Smooth muscle cell (in vitro differentiated cells): ENCODE results near the gene RBPJL. TPM values are rescaled to one million over a fixed set of nuclear protein-coding genes. Genes with fewer than 3 reads are reported as not detected.

Experiments used
- DNase-seq: peaks from one replicate; lab custom pipeline; 2025; ENCODE audit not compliant: unreplicated experiment; lab: John Stamatoyannopoulos, UW
- H2AFZ ChIP-seq: fragments of 200-600 bp; sonication (generic); 2 replicates; pipeline ENCODE4 v1.6.0; 2016; ENCODE audit warnings: antibody characterized with exemption, low read depth, mild to moderate bottlenecking
- H3F3A ChIP-seq: fragments of 200-600 bp; sonication (generic); 2 replicates; pipeline ENCODE4 v1.6.0; 2017; ENCODE audit warnings: antibody characterized with exemption, low read depth
- H3K27ac ChIP-seq: fragments of 200-600 bp; sonication (generic); 2 replicates; pipeline ENCODE4 v1.5.1; 2016; ENCODE audit warnings: low read depth, mild to moderate bottlenecking
- H3K27me3 ChIP-seq: fragments of 200-600 bp; sonication (generic); 2 replicates; pipeline ENCODE4 v1.6.1; 2016; ENCODE audit warnings: low read depth, mild to moderate bottlenecking
- H3K36me3 ChIP-seq: fragments of 200-600 bp; sonication (generic); 2 replicates; pipeline ENCODE4 v1.5.1; 2016; ENCODE audit warnings: low read depth
- H3K4me1 ChIP-seq: fragments of 200-600 bp; sonication (generic); 2 replicates; pipeline ENCODE4 v1.5.1; 2016; ENCODE audit warnings: low read depth
- H3K4me2 ChIP-seq: fragments of 200-600 bp; sonication (generic); 2 replicates; pipeline ENCODE4 v1.6.0; 2016; ENCODE audit warnings: mild to moderate bottlenecking
- H3K4me3 ChIP-seq: fragments of 200-600 bp; sonication (generic); 2 replicates; pipeline ENCODE4 v1.5.1; 2016; ENCODE audit warnings: mild to moderate bottlenecking
- H3K79me2 ChIP-seq: fragments of 200-600 bp; sonication (generic); 2 replicates; pipeline ENCODE4 v1.6.0; 2016; ENCODE audit warnings: low read depth, mild to moderate bottlenecking
- H3K9ac ChIP-seq: fragments of 200-600 bp; sonication (generic); 2 replicates; pipeline ENCODE4 v1.6.0; 2016; ENCODE audit warnings: low read depth
- H3K9me3 ChIP-seq: fragments of 200-600 bp; sonication (generic); replicated peaks from 2 replicates; pipeline ENCODE4 v1.5.1; 2016; ENCODE audit warnings: low read depth
- H4K20me1 ChIP-seq: fragments of 200-600 bp; sonication (generic); 2 replicates; pipeline ENCODE4 v1.6.0; 2016; ENCODE audit warnings: low read depth
- CTCF ChIP-seq: fragments of 200-600 bp; sonication (generic); IDR thresholded peaks from 2 replicates; pipeline ENCODE4 v1.5.1; 2017; ENCODE audit warnings: borderline replicate concordance, mild to moderate bottlenecking, antibody characterized with exemption; ENCODE audit not compliant: insufficient read depth, poor library complexity, severe bottlenecking
- WGBS: methylation state at CpG from one replicate; pipeline ENCODE4 v1.1.7; 2016; ENCODE audit warnings: low lambda C conversion rate; 5-methylcytosine and 5-hydroxymethylcytosine counted together
- polyA plus RNA-seq: library from polyadenylated mRNA; unstranded; fragments of >200 nt; fragmentation: Nextera tagmentation; extraction: Ambion mirVana; gene quantifications from 2 replicates; pipeline ENCODE4 v1.2.1, GENCODE V29; 2016
- total RNA-seq: library from RNA; depleted of rRNA; stranded (reverse); fragments of >200 nt; gene quantifications from 2 replicates; pipeline ENCODE4 v1.2.3, GENCODE V29; 2014

RBPJL gene, protein sequence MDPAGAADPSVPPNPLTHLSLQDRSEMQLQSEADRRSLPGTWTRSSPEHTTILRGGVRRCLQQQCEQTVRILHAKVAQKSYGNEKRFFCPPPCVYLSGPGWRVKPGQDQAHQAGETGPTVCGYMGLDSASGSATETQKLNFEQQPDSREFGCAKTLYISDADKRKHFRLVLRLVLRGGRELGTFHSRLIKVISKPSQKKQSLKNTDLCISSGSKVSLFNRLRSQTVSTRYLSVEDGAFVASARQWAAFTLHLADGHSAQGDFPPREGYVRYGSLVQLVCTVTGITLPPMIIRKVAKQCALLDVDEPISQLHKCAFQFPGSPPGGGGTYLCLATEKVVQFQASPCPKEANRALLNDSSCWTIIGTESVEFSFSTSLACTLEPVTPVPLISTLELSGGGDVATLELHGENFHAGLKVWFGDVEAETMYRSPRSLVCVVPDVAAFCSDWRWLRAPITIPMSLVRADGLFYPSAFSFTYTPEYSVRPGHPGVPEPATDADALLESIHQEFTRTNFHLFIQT
- total RNA-seq (not detected in 2 replicates), polyA plus RNA-seq (not detected in 2 replicates)

DNA sequence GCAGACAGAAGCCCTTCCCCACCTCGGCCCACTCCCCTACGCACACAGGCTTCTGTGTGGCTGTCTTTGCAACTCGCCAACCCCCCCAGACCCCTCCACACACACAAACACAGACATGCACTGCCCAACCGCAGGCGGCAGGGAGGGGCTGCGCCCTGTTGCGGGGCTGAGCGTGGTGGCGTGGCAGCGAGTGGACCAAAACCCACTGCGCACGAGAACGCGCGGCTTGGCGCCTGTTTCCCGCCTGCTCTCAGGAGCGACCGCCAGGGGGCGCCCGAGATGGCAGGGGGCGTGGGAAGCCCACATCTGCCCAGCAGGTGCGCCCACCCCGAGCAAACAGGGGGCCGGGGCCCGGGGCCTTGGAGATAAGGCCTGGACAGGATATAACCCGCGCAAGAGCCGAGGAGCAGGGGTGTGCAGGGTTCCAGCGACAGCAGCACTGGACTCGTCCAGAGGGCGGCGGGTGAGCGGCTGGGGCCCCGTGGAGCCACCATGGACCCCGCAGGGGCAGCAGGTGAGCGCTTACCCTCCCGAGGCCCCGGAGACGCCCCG lies at the start of gene RBPJL:
RBPJL (plus strand) TSS at position 410 of the 552 bp plus-strand sequence; CDS start at position 493, 83 bp downstream.
- Histone ChIP-seq H3K79me2 (no peaks in the 10 kb centered on the region), H4K20me1 (no peaks in the 10 kb centered on the region), H3K4me2 (no peak within 1 kb of the TSS), H3K9ac (no peak within 1 kb of the TSS), H3K27me3 (no peaks in the 10 kb centered on the region), H3K9me3 (no peaks in the 10 kb centered on the region), H3K4me3 (no peak within 1 kb of the TSS), H3K27ac (no peak within 1 kb of the TSS), H3F3A (no peaks in the 10 kb centered on the region), H3K4me1 (no peaks in the 10 kb centered on the region), H3K36me3 (no peaks in the 10 kb centered on the region), H2AFZ (no peak within 1 kb of the TSS)
- no peak for DNase-seq
- TF ChIP-seq CTCF = peak; percentile 86
- WGBS = 42% methylated on average over 37 of the region's 41 CpGs

DNA sequence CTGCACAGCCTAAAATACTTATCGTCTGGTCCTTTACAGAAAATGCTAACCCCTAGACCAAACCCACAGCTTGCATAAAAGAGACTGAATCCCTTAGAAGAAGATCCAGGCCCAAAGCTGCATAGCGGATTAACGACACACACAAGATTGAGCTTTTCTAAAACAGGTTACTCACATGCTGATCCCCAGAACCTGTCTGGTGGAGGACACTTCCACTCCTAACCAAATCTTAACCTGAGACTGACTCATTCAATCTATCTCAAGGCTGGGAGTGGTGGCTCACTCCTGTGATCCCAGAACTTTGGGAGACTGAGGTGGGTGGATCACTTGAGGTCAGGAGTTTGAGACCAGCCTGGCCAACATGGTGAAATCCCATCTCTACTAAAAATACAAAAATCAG lies 49.5 kb upstream of the RBPJL start:
- no peak for TF ChIP-seq CTCF
- Histone ChIP-seq H3K36me3 (no peaks in the 10 kb centered on the region), H3K27me3 (peaks cover 15% of the 10 kb centered on the region), H3K9ac (no peak overlapping the region), H3K4me2 (no peak overlapping the region), H3F3A (no peaks in the 10 kb centered on the region), H3K79me2 (no peaks in the 10 kb centered on the region), H4K20me1 (no peaks in the 10 kb centered on the region), H3K4me1 (no peaks in the 10 kb centered on the region), H3K9me3 (no peaks in the 10 kb centered on the region), H3K27ac (no peak overlapping the region), H3K4me3 (no peak overlapping the region), H2AFZ (no peak overlapping the region)
- 96% methylated on average over 3 of the region's 3 CpGs for WGBS
- DNase-seq = no peak

- H3K4me1 ChIP-seq = no peaks in the 10 kb centered on the region
- H3F3A ChIP-seq = no peaks in the 10 kb centered on the region
- no peak overlapping the region for H3K4me2 ChIP-seq
- no peaks in the 10 kb centered on the region for H4K20me1 ChIP-seq
- no peak for DNase-seq
- no peaks in the 10 kb centered on the region for H3K9me3 ChIP-seq
- no peak overlapping the region for H3K9ac ChIP-seq
- H3K27ac ChIP-seq = no peak overlapping the region
- 87% methylated on average over 7 of the region's 7 CpGs for WGBS
- no peak overlapping the region for H3K4me3 ChIP-seq
- no peaks in the 10 kb centered on the region for H3K36me3 ChIP-seq
- peaks cover 15% of the 10 kb centered on the region for H3K27me3 ChIP-seq
- H3K79me2 ChIP-seq = no peaks in the 10 kb centered on the region
- H2AFZ ChIP-seq = no peak overlapping the region
- no peak for TF ChIP-seq CTCF
These were observed 48.9 kb upstream of the RBPJL start for GRCh38 chr20:45257711-45258110.
